Measurements from ENCODE around the gene CELA1.

CELA1 gene

GRCh38 chr12:51346581-51346980, at the start of gene CELA1:
TSS of gene CELA1 (minus strand) at chr12:51346679. CDS start at chr12:51346638, 41 bp downstream.
- no peak for DNase-seq

DNA sequence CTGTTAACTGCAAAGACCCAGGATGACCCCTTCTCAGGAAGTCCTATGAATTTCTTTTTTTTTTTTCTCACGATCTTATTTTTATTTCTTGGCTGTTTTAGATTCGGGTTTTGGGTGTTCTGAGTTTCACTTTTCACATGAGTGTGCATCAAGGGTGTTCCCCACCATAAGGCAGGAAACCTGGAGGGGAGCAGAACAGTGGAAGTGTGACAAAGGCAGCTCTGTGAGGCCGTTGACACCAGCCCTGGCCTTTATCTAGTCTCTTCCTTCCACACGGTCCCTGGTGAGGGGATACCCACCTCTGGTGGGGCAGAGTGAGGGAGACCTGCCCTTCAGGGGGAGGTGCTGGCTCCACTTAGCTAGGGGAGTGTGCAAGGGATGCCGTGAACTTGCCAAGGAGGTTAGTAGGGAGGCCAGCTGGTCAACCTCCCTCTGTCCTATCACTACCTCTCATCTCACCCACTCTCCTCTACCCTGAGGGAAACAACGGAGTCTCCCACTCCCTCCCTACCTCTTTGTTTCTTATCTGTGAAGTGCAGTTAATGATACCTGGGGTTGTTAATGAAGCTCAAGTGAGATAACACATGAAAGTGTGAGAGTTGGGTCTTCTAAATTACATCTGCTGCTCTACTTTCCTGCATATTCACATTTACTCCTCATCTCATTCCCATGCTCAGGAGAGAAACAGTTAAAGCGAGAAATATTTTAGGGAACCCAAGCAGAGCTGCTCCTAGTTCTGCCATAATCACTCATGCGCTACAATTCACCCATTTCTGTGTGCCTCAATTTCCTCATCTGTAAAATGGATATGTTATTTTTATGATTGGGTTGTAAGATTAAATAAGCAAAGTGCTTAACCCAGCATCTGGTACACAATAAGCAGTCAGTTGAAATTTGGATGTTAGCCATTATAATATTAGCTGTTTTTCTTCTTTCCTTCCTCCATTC, 49.1 kb upstream of the CELA1 start:
- peak in 1 of 2 donors; percentile 11 for DNase-seq

DNA sequence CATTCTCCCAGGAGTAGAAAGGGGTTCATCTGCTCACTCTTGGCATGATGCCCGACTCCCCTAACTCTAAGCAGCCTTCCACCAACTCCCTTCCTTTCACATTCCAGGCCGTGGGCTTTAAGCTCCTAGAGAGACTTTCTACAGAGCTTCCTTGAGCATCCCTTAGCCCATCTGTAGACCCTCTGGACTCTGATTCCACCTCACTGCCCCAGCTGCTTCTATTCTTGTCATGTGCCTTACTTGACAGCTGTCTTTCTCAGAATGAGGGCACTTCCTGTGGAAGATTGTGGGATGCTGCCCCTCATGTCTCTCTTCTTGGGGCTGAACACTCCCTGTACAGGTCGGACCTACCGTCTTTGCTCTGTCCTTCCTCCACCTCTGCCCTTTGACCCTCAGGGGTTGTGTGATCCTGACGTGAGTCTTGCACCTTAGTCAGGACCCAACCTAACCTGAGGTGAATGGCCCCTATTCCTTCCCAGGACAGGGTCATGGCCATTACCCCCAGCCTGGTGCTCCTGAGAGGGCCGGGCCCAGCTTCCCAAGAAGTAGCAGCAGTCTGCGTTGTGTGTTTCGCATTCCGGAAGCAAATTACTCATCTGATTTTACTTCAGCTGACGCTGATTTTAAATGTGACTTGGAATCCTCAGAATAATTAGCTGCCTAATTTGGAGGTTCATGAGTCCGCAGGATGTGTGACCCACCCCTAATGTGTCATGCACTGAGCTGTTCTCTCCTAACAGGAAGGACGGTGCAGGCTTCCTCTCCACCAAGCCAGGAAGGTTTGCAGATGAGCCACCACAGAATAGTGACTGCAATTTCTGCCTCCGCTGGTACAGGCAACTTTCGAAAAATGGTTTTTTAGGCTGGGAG, 47.4 kb upstream of the CELA1 start:
- DNase-seq, result peak; percentile 65 to 72

GRCh38 chr12:51392556-51393237, 46.2 kb upstream of the CELA1 start:
- DNase-seq, result no peak

GRCh38 chr12:51391283-51392123, 45.0 kb upstream of the CELA1 start, which contains the start of gene GALNT6:
TSS of gene GALNT6 (minus strand) at chr12:51391406. CDS start at chr12:51379781, 11,625 bp downstream.
- peak; percentile 69 to 74 for DNase-seq

DNA sequence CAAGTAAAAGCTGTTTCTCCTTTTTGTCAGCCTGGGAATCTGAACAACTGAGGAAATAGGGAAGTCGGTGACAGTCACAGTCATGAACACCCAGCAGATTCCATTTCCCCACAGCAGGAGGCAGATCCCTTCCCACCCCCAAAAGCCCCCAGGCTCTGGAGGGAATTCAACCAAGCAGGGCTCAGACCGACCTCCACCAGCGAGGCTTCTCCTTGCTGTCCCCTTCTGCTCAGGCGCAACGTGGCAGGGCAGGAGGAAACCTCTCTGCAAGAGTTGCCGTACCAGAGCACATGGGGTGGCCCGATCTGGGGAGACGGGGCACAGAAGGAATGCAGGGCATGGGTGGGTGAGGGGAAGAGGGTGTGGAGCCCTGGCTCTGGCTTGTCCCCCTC, 44.4 kb upstream of the CELA1 start:
- DNase-seq, result peak; percentile 15 to 20

- no peak for DNase-seq
Measured at GRCh38 chr12:51390457-51390856, 44.0 kb upstream of the CELA1 start.

GRCh38 chr12:51389302-51389999, 43.0 kb upstream of the CELA1 start:
- DNase-seq, result peak in 1 of 2 donors; percentile 13

GRCh38 chr12:51388846-51389245, 42.4 kb upstream of the CELA1 start:
- DNase-seq, result no peak

DNA sequence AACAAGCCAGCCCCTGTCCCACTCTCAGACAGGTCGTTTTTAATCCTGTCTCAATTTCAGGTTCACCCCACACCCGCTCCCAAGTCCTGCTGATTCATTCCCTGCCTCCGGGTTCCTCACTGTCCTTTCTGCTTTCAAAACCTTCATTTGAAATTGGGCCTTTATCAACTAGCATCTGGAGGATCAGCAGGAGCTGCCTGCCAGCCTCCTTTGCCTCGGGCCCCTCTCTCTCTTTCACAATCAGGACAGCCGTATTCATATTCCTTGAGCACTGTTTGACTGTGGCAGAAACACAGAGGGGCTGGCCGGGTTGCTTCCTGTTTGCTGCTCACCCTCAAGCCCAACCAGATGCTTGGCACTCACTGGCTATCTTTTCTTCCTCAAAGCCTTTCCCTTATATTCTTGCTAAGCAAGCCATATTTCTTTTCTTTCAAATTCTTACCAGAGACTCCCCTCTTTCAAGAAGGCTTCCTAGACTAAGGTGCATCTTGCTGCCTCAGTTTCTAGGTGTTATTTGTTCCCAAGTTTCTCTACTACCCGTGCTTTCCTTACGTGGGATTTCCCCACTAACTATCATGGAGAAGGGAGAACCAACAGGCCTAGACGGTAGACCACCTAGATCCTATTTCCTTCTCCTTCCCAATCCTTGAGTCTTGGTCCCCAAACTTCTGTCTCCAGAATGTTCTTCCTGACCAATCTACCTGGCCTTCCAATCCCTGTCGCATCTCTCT, 41.8 kb upstream of the CELA1 start:
- no peak for DNase-seq

DNA sequence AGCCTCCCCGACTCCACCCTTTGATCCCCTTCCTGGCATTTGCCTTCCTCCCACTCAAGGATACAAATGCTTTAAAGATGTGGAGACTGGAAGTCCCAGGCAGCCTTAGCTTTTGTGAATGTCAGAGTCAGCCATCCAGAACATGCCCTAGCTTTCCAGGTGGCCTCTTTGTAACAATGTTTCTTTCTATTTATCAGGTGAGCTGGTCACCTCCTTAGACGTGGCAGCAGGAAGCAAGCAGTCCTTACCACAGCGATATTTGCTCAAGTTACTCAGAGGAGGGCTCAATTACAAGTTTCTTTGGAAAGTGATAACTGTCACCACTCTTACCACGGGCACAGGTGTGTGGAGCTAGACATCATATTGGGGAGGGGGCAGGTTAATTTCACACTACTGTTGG, 39.9 kb upstream of the CELA1 start:
- no peak for DNase-seq

DNA sequence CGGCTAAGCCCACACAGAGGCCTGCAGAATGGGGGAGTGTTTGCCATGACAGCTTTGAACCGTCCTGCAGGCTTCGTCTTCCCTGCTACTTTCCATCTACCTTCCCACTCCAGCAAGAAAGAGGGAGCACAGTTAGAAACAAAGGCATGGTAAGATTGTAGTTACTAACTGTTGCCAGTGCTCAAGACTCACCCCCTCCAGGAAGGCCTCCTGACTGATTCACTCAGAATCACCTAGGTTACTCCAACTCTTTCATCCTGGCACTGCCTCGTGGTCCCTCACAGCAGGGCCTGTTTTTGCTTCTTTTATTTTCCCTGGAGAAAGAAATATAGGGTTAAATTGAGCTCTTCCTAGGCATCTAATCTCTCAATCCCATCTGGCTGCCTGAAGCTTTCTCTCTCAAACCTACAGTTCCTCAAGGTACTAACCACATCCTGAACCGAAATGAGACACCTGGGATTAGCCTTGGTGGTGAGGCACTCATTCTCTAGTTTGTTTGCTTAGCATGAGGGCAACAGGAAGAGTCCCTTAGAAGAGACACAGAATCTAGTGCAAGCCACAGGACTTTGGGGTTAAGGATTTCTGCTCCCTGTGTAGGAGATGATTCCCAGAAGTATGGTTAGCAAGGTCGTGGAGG, 36.9 kb upstream of the CELA1 start:
- no peak for DNase-seq

- DNase-seq, result no peak
Measured at GRCh38 chr12:51382173-51382572, 35.7 kb upstream of the CELA1 start.

GRCh38 chr12:51381226-51382079, 35.0 kb upstream of the CELA1 start:
- no peak for DNase-seq

- DNase-seq, result no peak
Measured at GRCh38 chr12:51379571-51379970, 33.1 kb upstream of the CELA1 start.

GRCh38 chr12:51378749-51379148, 32.3 kb upstream of the CELA1 start:
- no peak for DNase-seq

- DNase-seq, result no peak
Measured at GRCh38 chr12:51377099-51377984, 30.9 kb upstream of the CELA1 start.

DNA sequence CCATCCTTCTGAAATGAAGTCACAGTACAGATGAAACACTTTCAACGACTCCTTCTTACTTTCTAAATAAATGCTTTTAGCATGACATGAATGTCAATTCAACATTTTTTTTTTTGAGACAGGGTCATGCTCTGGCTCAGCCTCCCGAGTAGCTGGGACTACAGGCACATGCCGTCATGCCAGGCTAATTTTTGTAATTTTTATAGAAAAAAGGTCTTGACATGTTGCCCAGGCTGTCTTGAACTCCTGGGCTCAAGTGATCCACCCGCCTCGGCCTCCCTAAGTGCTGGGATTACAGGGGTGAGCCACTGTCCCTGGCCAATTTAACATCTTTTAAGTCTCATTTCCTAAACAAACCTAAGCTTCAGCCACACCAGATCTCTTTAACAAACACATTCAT, 28.4 kb upstream of the CELA1 start:
- no peak for DNase-seq

Data from activated CD4-positive, alpha-beta T cell treated with anti-CD3 and anti-CD28 coated beads for 4 hours (primary cell).